Measurements from ENCODE around the gene TXNRD2.

TXNRD2 gene

DNA sequence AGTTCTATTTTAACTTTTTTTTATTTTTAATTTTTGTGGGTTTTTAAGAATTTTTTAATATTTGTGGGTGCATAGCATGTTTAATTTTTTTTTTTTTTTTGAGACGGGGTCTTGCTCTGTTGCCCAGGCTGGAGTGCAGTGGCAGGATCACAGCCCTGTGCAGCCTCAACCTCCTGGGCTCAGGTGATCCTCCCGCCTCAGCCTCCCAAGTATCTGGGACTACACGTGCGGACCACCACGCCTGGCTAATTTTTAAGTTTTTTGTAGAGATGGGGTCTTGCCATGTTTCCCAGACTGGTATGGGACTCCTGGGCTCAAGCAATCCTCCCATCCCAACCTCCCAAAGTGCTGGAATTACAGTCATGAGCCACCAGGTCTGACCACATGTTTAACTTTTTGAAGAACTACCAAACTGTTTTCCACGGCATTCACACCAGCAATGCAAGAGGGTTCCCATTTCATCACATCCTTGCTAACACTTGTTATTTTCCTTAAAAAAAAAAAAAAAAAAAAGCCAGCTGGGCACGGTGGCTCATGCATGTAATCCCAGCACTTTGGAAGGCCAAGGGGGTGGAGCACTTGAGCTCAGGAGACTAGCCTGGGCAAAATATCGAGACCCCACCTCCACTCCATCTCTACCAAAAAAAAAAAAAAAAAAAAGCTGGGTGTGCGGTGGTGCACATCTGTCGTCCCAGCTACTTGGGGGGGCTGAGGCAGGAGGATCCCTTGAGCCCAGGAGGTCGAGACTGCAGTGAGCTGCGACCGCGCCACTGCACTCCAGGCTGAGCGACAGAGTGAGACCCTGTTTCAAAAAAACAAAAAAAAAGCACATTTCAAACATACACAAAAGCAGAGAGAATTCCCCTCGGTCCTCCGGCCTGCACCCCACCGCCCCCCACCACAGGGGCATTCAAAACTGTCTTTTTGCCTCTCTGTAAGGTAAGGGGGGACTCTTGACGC is 16.7 kb upstream of the TXNRD2 start:
- no peaks in the 10 kb centered on the region for H3K9me3 ChIP-seq (ENCODE audit: control insufficient read depth in 2 of 2, low read length in 2 of 2)
- no peaks in the 10 kb centered on the region for H3K36me3 ChIP-seq (ENCODE audit: control insufficient read depth in 2 of 2, insufficient read depth in 2 of 2, low read length in 2 of 2)
- H3K27me3 ChIP-seq (ENCODE audit: control insufficient read depth in 1 of 2, insufficient read depth in 2 of 2, low read length in 2 of 2) = no peaks in the 10 kb centered on the region
- H3K27ac ChIP-seq (ENCODE audit: low read length) = peak overlapping the region; percentile 62
- peak overlapping the region; percentile 36 to 68 for H3K4me3 ChIP-seq (ENCODE audit: low read length in 2 of 2)
- H3K9ac ChIP-seq (ENCODE audit: low read length in 2 of 2) = peak overlapping the region in 1 of 2 donors; percentile 41
- peaks cover 40% of the 10 kb centered on the region for H3K4me1 ChIP-seq (ENCODE audit: control insufficient read depth, insufficient read depth, low read length)

DNA sequence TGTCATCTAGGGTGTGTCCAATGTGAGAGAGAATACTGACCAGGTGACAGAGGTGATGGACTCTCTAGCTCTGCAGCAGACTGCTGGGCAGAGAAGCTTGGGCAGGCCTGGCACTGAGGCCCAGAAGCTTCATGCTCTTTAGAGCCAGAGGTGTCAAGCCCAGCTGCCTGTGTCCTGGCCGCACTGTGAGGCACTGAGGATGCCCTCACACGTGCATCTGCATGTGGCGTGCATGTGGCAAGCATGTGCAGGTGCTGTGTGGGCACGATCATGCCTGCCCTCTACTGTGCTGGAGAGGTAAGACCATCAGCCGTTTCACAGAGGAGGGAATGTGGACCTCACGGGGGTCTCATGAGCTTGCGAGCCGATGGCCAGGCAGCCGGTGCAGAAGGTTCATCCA is 15.8 kb upstream of the TXNRD2 start:
- no peaks in the 10 kb centered on the region for H3K9me3 ChIP-seq (ENCODE audit: control insufficient read depth in 2 of 2, low read length in 2 of 2)
- H3K27me3 ChIP-seq (ENCODE audit: control insufficient read depth in 1 of 2, insufficient read depth in 2 of 2, low read length in 2 of 2) = no peaks in the 10 kb centered on the region
- H3K9ac ChIP-seq (ENCODE audit: low read length in 2 of 2) = no peak overlapping the region
- peaks cover 37% of the 10 kb centered on the region for H3K4me1 ChIP-seq (ENCODE audit: control insufficient read depth, insufficient read depth, low read length)
- no peak overlapping the region for H3K4me3 ChIP-seq (ENCODE audit: low read length in 2 of 2)
- H3K36me3 ChIP-seq (ENCODE audit: control insufficient read depth in 2 of 2, insufficient read depth in 2 of 2, low read length in 2 of 2) = no peaks in the 10 kb centered on the region
- no peak overlapping the region for H3K27ac ChIP-seq (ENCODE audit: low read length)

DNA sequence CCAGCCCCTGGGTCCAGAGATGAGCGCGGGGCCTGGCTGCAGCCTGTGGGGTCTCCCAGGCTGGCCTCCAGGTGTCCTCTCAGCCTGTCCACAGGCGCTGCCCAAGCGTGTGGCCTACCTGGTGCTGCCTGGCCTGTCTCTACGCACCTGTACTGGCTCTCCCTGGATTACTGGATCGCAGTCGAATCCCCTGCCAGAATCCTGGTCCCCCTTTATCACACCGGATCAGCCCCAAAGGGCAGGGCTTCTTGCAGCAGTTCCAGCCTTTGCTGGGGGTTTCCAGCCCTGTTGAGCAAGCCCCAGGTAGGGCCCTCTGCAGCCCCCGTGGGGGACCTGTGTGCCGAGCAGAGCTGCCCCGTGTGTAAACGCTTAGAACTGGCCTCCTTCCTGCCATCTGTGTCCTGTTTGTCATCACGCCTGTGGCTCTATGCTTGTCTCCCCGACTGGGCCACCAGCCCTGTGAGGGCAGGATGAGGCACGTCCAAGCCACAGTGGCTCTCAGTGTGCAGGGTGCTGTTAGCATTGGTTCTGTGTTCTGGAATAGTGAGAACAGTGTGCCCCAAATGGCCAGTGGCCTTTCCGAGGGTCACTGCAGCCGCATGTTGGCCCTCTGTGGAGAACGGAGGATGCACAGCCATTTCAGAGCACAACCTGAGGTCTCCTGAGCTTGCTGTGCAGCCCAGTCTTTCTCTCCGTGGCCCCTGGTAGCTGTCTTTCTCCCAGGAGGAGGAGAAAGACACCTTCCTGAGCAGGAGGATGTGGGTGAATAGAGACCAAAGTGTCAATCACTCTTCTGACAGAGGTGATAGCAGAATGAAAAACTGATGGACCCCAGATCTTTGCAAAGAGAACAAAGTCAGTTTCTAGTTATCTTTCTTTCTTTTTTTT is 13.9 kb upstream of the TXNRD2 start:
- H3K9me3 ChIP-seq (ENCODE audit: control insufficient read depth in 2 of 2, low read length in 2 of 2) = no peaks in the 10 kb centered on the region
- H3K27ac ChIP-seq (ENCODE audit: low read length) = peak overlapping the region; percentile 41
- peaks cover 0 to 2% of the 10 kb centered on the region in 2 donors for H3K36me3 ChIP-seq (ENCODE audit: control insufficient read depth in 2 of 2, insufficient read depth in 2 of 2, low read length in 2 of 2)
- H3K4me1 ChIP-seq (ENCODE audit: control insufficient read depth, insufficient read depth, low read length) = peaks cover 35% of the 10 kb centered on the region
- no peak overlapping the region for H3K4me3 ChIP-seq (ENCODE audit: low read length in 2 of 2)
- no peak overlapping the region for H3K9ac ChIP-seq (ENCODE audit: low read length in 2 of 2)
- H3K27me3 ChIP-seq (ENCODE audit: control insufficient read depth in 1 of 2, insufficient read depth in 2 of 2, low read length in 2 of 2) = no peaks in the 10 kb centered on the region

DNA sequence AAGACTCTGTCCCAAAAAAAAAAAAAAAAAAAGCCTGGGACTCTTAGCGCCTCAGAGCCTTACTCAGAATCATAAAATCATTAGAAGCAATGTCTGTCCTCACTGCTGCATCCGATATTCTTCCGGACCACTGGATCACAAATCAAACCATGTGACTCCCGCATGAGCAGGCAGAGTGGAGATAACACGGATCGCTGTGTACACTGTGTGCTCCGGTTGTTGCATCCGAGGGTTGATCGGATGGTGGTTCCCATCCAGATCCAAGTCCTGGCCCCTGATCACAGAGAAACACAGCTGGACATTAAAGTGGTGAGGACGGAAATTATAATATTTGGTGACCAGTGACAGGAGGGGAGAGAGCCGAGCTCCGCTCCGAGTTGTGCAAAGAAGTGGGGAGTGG is 9.7 kb upstream of the TXNRD2 start:
- H3K9me3 ChIP-seq (ENCODE audit: control insufficient read depth in 2 of 2, low read length in 2 of 2) = no peaks in the 10 kb centered on the region
- H3K27me3 ChIP-seq (ENCODE audit: control insufficient read depth in 1 of 2, insufficient read depth in 2 of 2, low read length in 2 of 2) = no peaks in the 10 kb centered on the region
- H3K9ac ChIP-seq (ENCODE audit: low read length in 2 of 2) = no peak overlapping the region
- H3K36me3 ChIP-seq (ENCODE audit: control insufficient read depth in 2 of 2, insufficient read depth in 2 of 2, low read length in 2 of 2) = peaks cover 0 to 2% of the 10 kb centered on the region in 2 donors
- H3K4me3 ChIP-seq (ENCODE audit: low read length in 2 of 2) = no peak overlapping the region
- H3K4me1 ChIP-seq (ENCODE audit: control insufficient read depth, insufficient read depth, low read length) = peaks cover 26% of the 10 kb centered on the region
- H3K27ac ChIP-seq (ENCODE audit: low read length) = no peak overlapping the region

DNA sequence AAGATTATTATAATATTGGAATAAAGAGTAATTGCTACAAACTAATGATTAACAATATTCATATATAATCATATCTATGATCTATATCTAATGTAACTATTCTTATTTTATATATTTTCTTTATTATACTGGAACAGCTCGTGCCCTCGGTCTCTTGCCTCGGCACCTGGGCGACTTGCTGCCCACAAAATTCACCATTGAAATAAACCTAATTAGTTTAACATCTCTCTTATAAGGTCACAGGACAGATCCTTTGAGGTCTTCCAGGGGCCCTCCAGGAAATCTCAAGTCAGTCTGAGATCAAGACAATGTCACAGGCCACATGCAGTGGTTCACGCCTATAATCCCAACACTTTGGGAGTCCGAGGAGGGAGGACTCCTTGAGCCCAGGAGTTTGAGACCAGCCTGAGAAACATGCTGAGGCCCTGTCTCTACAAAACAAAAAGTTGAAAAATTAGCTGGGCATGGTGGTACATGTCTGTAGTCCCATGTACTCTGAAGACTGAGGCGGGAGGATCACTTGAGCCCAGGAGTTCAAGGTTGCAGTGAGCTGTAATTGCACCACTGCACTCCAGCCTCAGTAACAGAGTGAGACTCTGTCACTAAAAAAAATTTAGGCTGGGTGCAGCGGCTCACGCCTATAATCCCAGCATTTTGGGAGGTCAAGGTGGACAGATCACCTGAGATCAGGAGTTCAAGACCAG is 6.6 kb upstream of the TXNRD2 start:
- Histone ChIP-seq H3K27me3 (ENCODE audit: control insufficient read depth in 1 of 2, insufficient read depth in 2 of 2, low read length in 2 of 2) (no peaks in the 10 kb centered on the region), H3K9ac (ENCODE audit: low read length in 2 of 2) (no peak overlapping the region), H3K4me3 (ENCODE audit: low read length in 2 of 2) (no peak overlapping the region), H3K36me3 (ENCODE audit: control insufficient read depth in 2 of 2, insufficient read depth in 2 of 2, low read length in 2 of 2) (peaks cover 0 to 2% of the 10 kb centered on the region in 2 donors), H3K4me1 (ENCODE audit: control insufficient read depth, insufficient read depth, low read length) (peaks cover 28% of the 10 kb centered on the region), H3K27ac (ENCODE audit: low read length) (no peak overlapping the region), H3K9me3 (ENCODE audit: control insufficient read depth in 2 of 2, low read length in 2 of 2) (no peaks in the 10 kb centered on the region)

DNA sequence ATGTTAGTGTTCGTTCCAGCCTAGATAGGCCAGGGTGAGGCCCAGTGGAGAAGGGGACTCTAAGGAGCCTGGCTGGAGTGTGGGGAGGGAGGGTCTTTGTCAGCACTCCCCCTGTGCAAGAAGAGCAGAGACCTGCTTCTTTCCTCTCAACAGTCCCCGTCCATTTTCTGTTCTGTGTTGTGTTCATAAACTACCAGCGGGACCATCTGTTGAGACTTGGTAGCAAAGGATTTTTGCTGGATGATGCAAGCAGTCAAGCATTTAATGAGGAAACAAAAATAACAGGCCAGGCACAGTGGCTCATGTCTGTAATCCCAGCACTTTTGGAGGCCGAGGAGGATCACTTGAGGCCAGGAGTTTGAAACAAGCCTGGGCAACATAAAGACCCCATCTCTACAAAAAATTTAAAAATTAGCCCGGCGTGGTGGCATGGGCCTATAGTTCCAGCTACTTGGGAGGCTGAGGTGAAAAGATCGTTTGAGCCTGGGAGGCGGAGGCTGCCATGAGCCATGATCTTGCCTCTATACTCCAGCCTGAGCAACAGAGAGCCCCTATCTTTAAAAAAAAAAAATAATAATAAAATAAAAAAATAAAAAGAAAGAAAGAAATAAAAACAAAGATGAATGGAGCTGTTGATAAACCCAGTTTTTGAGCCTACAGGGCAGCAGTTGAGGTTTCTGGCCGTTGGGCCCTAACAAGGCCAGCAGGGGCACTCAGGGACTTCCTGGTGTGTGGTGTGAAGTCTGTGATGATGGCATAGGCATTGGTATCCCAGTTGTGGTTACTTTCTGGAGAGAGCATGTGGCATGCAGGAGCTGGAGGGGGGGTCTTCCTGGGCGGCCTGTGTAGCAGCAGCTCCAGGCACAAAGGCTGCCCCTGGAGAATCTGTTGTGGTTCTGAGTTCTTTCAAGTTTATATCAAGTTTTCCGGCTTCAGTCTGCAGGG is 1.7 kb upstream of the TXNRD2 start:
- Histone ChIP-seq H3K4me1 (ENCODE audit: control insufficient read depth, insufficient read depth, low read length) (peaks cover 37% of the 10 kb centered on the region), H3K27ac (ENCODE audit: low read length) (peak overlapping the region; percentile 98), H3K27me3 (ENCODE audit: control insufficient read depth in 1 of 2, insufficient read depth in 2 of 2, low read length in 2 of 2) (no peaks in the 10 kb centered on the region), H3K4me3 (ENCODE audit: low read length in 2 of 2) (peak overlapping the region; percentile 90 to 99), H3K36me3 (ENCODE audit: control insufficient read depth in 2 of 2, insufficient read depth in 2 of 2, low read length in 2 of 2) (no peaks in the 10 kb centered on the region), H3K9ac (ENCODE audit: low read length in 2 of 2) (peak overlapping the region; percentile 95 to 96), H3K9me3 (ENCODE audit: control insufficient read depth in 2 of 2, low read length in 2 of 2) (no peaks in the 10 kb centered on the region)

DNA sequence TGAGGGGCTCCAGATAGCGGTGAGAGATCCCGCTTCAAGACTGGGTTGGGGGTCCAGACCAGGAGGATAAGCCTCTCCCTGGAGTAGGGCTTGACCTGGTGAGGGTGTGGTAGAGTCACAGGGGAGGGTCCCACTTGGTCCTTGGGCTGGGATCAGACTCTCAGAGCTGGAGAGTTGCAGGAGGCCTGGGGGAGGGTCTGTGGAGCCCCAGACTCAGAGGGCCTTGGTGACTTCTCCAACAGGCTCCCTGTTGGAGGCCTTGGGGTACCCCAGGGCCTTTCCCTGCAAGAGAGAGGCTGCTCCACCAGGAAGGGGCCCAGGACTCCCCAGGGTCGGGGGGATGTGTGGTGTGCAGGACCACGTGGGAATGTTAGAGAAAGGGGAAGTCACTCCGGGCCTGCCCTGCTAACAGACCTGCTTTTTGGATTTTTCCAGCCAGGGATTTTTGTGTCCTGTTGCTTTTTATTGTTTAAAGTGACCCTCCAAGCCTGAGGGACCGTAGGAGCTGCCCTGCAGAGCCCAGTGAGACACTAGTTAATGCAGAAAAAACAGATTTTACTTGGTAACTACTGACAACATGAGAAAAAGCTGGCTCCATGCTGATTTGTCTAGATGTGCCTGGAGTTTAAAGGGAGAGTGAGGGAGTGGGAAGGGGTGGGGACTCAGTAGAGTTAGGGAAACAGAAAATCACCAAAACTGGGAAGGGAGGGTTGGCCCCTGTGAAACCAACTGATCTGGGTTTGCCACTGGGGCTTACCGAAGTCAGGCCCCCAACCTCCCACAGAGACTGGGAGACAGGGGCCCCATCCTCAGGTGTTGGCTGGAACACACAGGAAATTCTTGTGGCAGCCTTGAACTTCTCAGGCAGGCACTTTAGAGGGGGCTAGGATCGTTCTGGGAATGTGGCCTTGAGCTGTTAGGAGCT is 801 bp upstream of the TXNRD2 start:
- peak overlapping the region; percentile 98 for H3K27ac ChIP-seq (ENCODE audit: low read length)
- peak overlapping the region; percentile 90 to 99 for H3K4me3 ChIP-seq (ENCODE audit: low read length in 2 of 2)
- H3K4me1 ChIP-seq (ENCODE audit: control insufficient read depth, insufficient read depth, low read length) = peaks cover 35% of the 10 kb centered on the region
- no peaks in the 10 kb centered on the region for H3K27me3 ChIP-seq (ENCODE audit: control insufficient read depth in 1 of 2, insufficient read depth in 2 of 2, low read length in 2 of 2)
- H3K9me3 ChIP-seq (ENCODE audit: control insufficient read depth in 2 of 2, low read length in 2 of 2) = no peaks in the 10 kb centered on the region
- H3K9ac ChIP-seq (ENCODE audit: low read length in 2 of 2) = peak overlapping the region; percentile 95 to 96
- H3K36me3 ChIP-seq (ENCODE audit: control insufficient read depth in 2 of 2, insufficient read depth in 2 of 2, low read length in 2 of 2) = no peaks in the 10 kb centered on the region

DNA sequence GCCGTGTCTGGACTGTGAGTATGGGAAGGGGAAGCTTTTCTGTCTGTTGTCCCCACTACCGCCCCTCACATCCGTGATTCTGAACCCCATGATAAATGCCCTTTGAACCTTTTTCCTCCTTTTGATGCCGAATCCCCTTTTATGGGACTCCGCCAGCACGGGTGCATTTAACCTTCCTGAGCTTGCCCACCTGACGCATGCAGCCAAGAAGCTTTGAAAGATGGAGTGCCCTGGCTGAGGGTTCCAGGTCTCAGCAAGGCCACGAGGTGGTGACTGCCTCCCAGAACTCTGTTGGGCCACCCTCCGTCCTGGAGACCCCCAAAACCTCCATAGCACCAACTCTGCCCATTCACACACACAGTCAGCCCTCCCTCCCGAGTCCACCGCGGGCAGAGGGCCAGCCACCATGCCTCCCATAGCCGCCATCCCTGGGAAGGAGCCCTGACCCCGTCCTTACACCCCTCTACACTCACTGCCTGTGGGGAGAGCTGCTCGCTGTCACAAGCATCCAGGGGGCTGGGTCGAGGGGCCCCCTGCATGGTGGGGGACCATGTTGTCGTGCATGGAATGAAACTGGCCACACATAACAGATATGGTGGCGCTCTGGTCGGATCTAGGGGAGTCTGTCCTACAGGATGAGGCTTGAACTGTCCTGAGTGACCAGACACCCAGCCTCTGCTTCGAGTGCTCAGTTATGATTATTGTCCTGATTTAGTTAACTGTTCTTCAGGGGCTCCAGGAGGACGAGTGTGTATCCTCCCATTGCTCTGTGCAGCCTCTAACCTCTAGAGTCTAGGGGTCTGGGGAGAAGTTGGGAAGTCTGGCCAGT is 868 bp downstream of the TXNRD2 start:
- H3K27me3 ChIP-seq (ENCODE audit: control insufficient read depth in 1 of 2, insufficient read depth in 2 of 2, low read length in 2 of 2) = no peaks in the 10 kb centered on the region
- H3K4me3 ChIP-seq (ENCODE audit: low read length in 2 of 2) = peak overlapping the region; percentile 90 to 99
- peak overlapping the region; percentile 98 for H3K27ac ChIP-seq (ENCODE audit: low read length)
- H3K9ac ChIP-seq (ENCODE audit: low read length in 2 of 2) = peak overlapping the region; percentile 90 to 95
- no peaks in the 10 kb centered on the region for H3K9me3 ChIP-seq (ENCODE audit: control insufficient read depth in 2 of 2, low read length in 2 of 2)
- H3K4me1 ChIP-seq (ENCODE audit: control insufficient read depth, insufficient read depth, low read length) = peaks cover 30% of the 10 kb centered on the region
- no peaks in the 10 kb centered on the region for H3K36me3 ChIP-seq (ENCODE audit: control insufficient read depth in 2 of 2, insufficient read depth in 2 of 2, low read length in 2 of 2)
